HepG2 (cell line): Measurements from ENCODE around the gene CFD. TPM values are rescaled to one million over a fixed set of nuclear protein-coding genes. Genes with fewer than 3 reads are reported as not detected.

Experiments used
- ATF6 ChIP-seq: sonication (generic); formaldehyde crosslinking; conservative IDR thresholded peaks from 2 replicates; pipeline ENCODE4 v1.4.0; 2020; ENCODE audit warnings: missing genetic modification reagents
- CBX2 ChIP-seq, 2 experiments: fragments of 200-600 bp in 1 of 2; sonication (generic); formaldehyde crosslinking in 1 of 2; IDR thresholded peaks; 2 replicates each; pipeline versions ENCODE4 v1.7.0 to v1.8.1; 2018 to 2022; ENCODE audit warnings: low read depth in 2 of 2, low read length in 1 of 2, mild to moderate bottlenecking in 1 of 2, missing genetic modification reagents in 1 of 2
- CENPT ChIP-seq: sonication (generic); formaldehyde crosslinking; IDR thresholded peaks from 2 replicates; pipeline ENCODE4 v1.8.0; 2022; ENCODE audit warnings: low read depth, mild to moderate bottlenecking, moderate library complexity, missing genetic modification reagents
- CHCHD3 ChIP-seq: sonication (generic); formaldehyde crosslinking; IDR thresholded peaks from 2 replicates; pipeline ENCODE4 v1.8.0; 2022; ENCODE audit warnings: mild to moderate bottlenecking, missing genetic modification reagents, moderate library complexity
- DMAP1 ChIP-seq: IDR thresholded peaks from 2 replicates; pipeline ENCODE4 v1.6.1; 2016
- HMG20B ChIP-seq: conservative IDR thresholded peaks from 2 replicates; pipeline ENCODE4 v1.6.1; 2016; ENCODE audit warnings: missing genetic modification reagents, missing compliant biosample characterization
- HMGXB3 ChIP-seq: sonication (generic); formaldehyde crosslinking; IDR thresholded peaks from 2 replicates; pipeline ENCODE4 v1.4.0; 2020; ENCODE audit warnings: missing genetic modification reagents, borderline replicate concordance
- HNF1A ChIP-seq, 2 experiments: sonication (generic) in 1 of 2; formaldehyde crosslinking in 1 of 2; IDR thresholded peaks; 2 replicates each; pipeline versions ENCODE4 v1.4.0 to v1.6.1; 2016 to 2020; ENCODE audit warnings: borderline replicate concordance in 1 of 2, low read depth in 1 of 2, mild to moderate bottlenecking in 1 of 2, missing genetic modification reagents in 1 of 2
- KDM3A ChIP-seq: IDR thresholded peaks from 2 replicates; pipeline ENCODE4 v1.6.1; 2018; ENCODE audit warnings: low read depth, missing compliant biosample characterization
- LBX2 ChIP-seq: sonication (generic); formaldehyde crosslinking; IDR thresholded peaks from 2 replicates; pipeline ENCODE4 v1.5.0; 2020; ENCODE audit warnings: missing genetic modification reagents, mild to moderate bottlenecking, borderline replicate concordance
- RBFOX2 ChIP-seq: fragments of 200-400 bp; formaldehyde crosslinking; IDR thresholded peaks from 2 replicates; pipeline ENCODE4 v1.6.1; 2017; ENCODE audit warnings: low read depth, mild to moderate bottlenecking, low read length
- SMC3 ChIP-seq: IDR thresholded peaks from 2 replicates; pipeline ENCODE4 v1.6.1; 2011; ENCODE audit warnings: low read length, improper control_type of control experiment
- ZBTB8A ChIP-seq: sonication (generic); formaldehyde crosslinking; IDR thresholded peaks from 2 replicates; pipeline ENCODE4 v1.4.0; 2020; ENCODE audit warnings: mild to moderate bottlenecking, low read depth, missing genetic modification reagents, borderline replicate concordance
- ZMYM3 ChIP-seq: sonication (generic); formaldehyde crosslinking; IDR thresholded peaks from 2 replicates; pipeline ENCODE4 v1.5.1; 2020; ENCODE audit warnings: mild to moderate bottlenecking, missing genetic modification reagents
- ZNF30 ChIP-seq: sonication (generic); formaldehyde crosslinking; IDR thresholded peaks from 2 replicates; pipeline ENCODE4 v1.5.0; 2020; ENCODE audit warnings: mild to moderate bottlenecking, missing genetic modification reagents
- ZNF563 ChIP-seq: sonication (generic); formaldehyde crosslinking; IDR thresholded peaks from 2 replicates; pipeline ENCODE4 v1.8.0; 2022; ENCODE audit warnings: mild to moderate bottlenecking, moderate library complexity, missing genetic modification reagents
- ZNF761 ChIP-seq: sonication (generic); formaldehyde crosslinking; conservative IDR thresholded peaks from 2 replicates; pipeline ENCODE4 v1.4.0; 2020; ENCODE audit warnings: mild to moderate bottlenecking, missing genetic modification reagents
- polyA plus RNA-seq, 8 experiments: library from polyadenylated mRNA; depleted of rRNA in 3 of 8; stranded (reverse) in 7 of 8; unstranded in 1 of 8; fragments of >200 nt; fragmentation: Illumina TruSeq in 4 of 8; extraction: Trizol in 4 of 8; gene quantifications; 2 replicates each; pipeline versions ENCODE4 v1.2.1 to v1.2.3, GENCODE V29; 2011 to 2016; ENCODE audit warnings: low read depth in 4 of 8, missing spikeins in 1 of 8, mixed read lengths in 1 of 8; ENCODE audit not compliant: insufficient read depth in 1 of 8
- total RNA-seq, 5 experiments: library from RNA; depleted of rRNA; stranded (reverse); fragments of >200 nt; fragmentation: Illumina TruSeq; extraction: Trizol; gene quantifications; 2 replicates each; pipeline ENCODE4 v1.2.3, GENCODE V29; 2016; ENCODE audit warnings: low read depth in 1 of 5

Gene CFD
- total and polyA plus RNA-seq, 2 of the 13 experiments (the other 11 are each of a cell fraction or from before 2014, with no cell fraction given) = 2.3 to 4.6 TPM

GRCh38 chr19:892894-893689 is 33.6 kb downstream of the CFD start, which contains the start of the genes MED16 and RNU6-9 (continued):
- TF ChIP-seq HNF1A (IDR thresholded peaks at IDR 0.05; ENCODE audit: low read depth) = no peak
- no peak for TF ChIP-seq HNF1A (CRISPR knock-in tag; IDR thresholded peaks at IDR 0.05; ENCODE audit: borderline replicate concordance)
- no peak for TF ChIP-seq CBX2 (IDR thresholded peaks at IDR 0.05; ENCODE audit: low read depth, low read length)
- TF ChIP-seq CBX2 (CRISPR knock-in tag; IDR thresholded peaks at IDR 0.05; ENCODE audit: low read depth) = no peak
- TF ChIP-seq ZNF30 (CRISPR knock-in tag) = no peak
- 0 out of 2 replicates have a peak, but pooled peaks have one; percentile 24 for TF ChIP-seq ZMYM3
- TF ChIP-seq SMC3 = no peak
- TF ChIP-seq LBX2 (CRISPR knock-in tag) = no peak
- no peak for TF ChIP-seq HMG20B (CRISPR knock-in tag)
- no peak for TF ChIP-seq KDM3A (CRISPR knock-in tag)
- peak; percentile 94 for TF ChIP-seq RBFOX2
- no peak for TF ChIP-seq ZBTB8A (CRISPR knock-in tag)
- peak; percentile 67; the same call in 1 of the 2 replicates for TF ChIP-seq DMAP1 (CRISPR knock-in tag)
- TF ChIP-seq ATF6 = 0 out of 2 replicates have a peak, but pooled peaks have one; percentile 58
- TF ChIP-seq CENPT = no peak
- peak; percentile 54; the same call in 1 of the 2 replicates for TF ChIP-seq ZNF563 (CRISPR knock-in tag)
- TF ChIP-seq HMGXB3 (CRISPR knock-in tag) = no peak
- no peak for TF ChIP-seq ZNF761 (CRISPR knock-in tag)
- TF ChIP-seq CHCHD3 (CRISPR knock-in tag) = no peak
